AG04450 (cell line): Measurements from ENCODE around the gene TMEM45B. TPM values are rescaled to one million over a fixed set of nuclear protein-coding genes. Genes with fewer than 3 reads are reported as not detected.

ENCODE experiments used
- CTCF ChIA-PET: fragments of 300-600, 350-600 bp; formaldehyde crosslinking; extraction: SDS; loops from one replicate; lab custom pipeline; 2022; ENCODE audit warnings: antibody characterized with exemption, inconsistent platforms; lab: Charles Lee
- POLR2A ChIA-PET: fragments of 350-600 bp; formaldehyde crosslinking; extraction: SDS; loops from one replicate; lab custom pipeline; 2021; ENCODE audit warnings: antibody characterized with exemption, inconsistent platforms; lab: Yijun Ruan, JAX
- DNase-seq: peaks from one replicate; pipeline ENCODE4 v3.0.0-alpha.2; 2011; ENCODE audit warnings: low read depth, low spot score
- H3K27ac ChIP-seq: one replicate; pipeline ENCODE4 v1.5.1; 2012; ENCODE audit warnings: low read depth, low read length, control low read depth
- H3K27me3 ChIP-seq: one replicate; pipeline ENCODE4 v1.6.0; 2012; ENCODE audit warnings: low read length; ENCODE audit not compliant: control insufficient read depth, insufficient read depth
- H3K4me3 ChIP-seq: 2 replicates; pipeline ENCODE4 v1.5.1; 2011; ENCODE audit warnings: mild to moderate bottlenecking, low read depth, low read length, control low read depth
- H3K9me3 ChIP-seq: 2 replicates; pipeline ENCODE4 v1.5.1; 2012; ENCODE audit warnings: low read length; ENCODE audit not compliant: control insufficient read depth, insufficient read depth
- polyA plus RNA-seq: library from polyadenylated mRNA; depleted of rRNA; stranded (reverse); fragments of >200 nt; gene quantifications from 2 replicates; pipeline ENCODE4 v1.2.3, GENCODE V29; 2011
- TF ChIP-seq, protein P1 (sequence below): IDR thresholded peaks from 2 replicates; pipeline ENCODE4 v1.5.1; 2011; ENCODE audit warnings: low read depth, low read length, control low read depth, inconsistent platforms

The TMEM45B gene
- polyA plus RNA-seq, 1 experiment = not detected

DNA sequence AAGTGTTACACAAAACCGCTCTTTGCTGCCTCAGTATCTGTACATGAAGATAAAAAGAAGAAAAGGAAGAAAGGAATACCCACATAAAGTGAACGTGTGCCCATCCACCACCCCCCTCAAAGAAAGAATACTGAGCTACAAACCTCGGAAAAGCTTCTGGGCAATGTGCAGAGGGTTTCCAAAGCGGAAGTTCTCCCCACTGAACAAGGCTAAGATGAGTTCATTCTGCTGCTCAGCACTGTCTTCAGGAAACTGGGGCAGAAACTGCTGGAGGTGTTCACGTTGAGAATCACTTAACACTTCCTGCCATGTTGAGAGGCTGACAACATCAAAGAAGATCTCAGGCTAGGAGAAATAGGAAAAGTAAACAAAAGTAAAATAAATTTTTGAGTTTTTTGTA is 72.8 kb downstream of the TMEM45B start:
- DNase-seq = no peak
- CTCF ChIA-PET = interaction anchor here (1.3 to 1.5 kb wide), 2 partner anchors 242 to 244 kb away, joined by 4 to 6 read pairs; no protein-coding TSS in a partner anchor
- POLR2A ChIA-PET = no interaction called here

GRCh38 chr11:129894278-129895125 is 78.9 kb downstream of the TMEM45B start:
- TF ChIP-seq, protein P1, sequence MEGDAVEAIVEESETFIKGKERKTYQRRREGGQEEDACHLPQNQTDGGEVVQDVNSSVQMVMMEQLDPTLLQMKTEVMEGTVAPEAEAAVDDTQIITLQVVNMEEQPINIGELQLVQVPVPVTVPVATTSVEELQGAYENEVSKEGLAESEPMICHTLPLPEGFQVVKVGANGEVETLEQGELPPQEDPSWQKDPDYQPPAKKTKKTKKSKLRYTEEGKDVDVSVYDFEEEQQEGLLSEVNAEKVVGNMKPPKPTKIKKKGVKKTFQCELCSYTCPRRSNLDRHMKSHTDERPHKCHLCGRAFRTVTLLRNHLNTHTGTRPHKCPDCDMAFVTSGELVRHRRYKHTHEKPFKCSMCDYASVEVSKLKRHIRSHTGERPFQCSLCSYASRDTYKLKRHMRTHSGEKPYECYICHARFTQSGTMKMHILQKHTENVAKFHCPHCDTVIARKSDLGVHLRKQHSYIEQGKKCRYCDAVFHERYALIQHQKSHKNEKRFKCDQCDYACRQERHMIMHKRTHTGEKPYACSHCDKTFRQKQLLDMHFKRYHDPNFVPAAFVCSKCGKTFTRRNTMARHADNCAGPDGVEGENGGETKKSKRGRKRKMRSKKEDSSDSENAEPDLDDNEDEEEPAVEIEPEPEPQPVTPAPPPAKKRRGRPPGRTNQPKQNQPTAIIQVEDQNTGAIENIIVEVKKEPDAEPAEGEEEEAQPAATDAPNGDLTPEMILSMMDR = no peak
- Histone ChIP-seq H3K4me3 (peak overlapping the region; percentile 68), H3K27me3 (no peaks in the 10 kb centered on the region), H3K27ac (no peak overlapping the region), H3K9me3 (no peaks in the 10 kb centered on the region; the same call in 1 of the 2 replicates)
- no peak for DNase-seq
- ChIA-PET POLR2A (no interaction called here), CTCF (interaction anchor here (6.0 kb wide), 1 partner anchor 237 kb away, joined by 32 read pairs; no protein-coding TSS in a partner anchor)

More for the DNA sequence above, 72.8 kb downstream of the TMEM45B start:
- H3K27ac ChIP-seq = no peak overlapping the region
- no peak overlapping the region for H3K4me3 ChIP-seq
- H3K9me3 ChIP-seq = no peaks in the 10 kb centered on the region
- no peaks in the 10 kb centered on the region for H3K27me3 ChIP-seq
- TF ChIP-seq, protein P1 = no peak

DNA sequence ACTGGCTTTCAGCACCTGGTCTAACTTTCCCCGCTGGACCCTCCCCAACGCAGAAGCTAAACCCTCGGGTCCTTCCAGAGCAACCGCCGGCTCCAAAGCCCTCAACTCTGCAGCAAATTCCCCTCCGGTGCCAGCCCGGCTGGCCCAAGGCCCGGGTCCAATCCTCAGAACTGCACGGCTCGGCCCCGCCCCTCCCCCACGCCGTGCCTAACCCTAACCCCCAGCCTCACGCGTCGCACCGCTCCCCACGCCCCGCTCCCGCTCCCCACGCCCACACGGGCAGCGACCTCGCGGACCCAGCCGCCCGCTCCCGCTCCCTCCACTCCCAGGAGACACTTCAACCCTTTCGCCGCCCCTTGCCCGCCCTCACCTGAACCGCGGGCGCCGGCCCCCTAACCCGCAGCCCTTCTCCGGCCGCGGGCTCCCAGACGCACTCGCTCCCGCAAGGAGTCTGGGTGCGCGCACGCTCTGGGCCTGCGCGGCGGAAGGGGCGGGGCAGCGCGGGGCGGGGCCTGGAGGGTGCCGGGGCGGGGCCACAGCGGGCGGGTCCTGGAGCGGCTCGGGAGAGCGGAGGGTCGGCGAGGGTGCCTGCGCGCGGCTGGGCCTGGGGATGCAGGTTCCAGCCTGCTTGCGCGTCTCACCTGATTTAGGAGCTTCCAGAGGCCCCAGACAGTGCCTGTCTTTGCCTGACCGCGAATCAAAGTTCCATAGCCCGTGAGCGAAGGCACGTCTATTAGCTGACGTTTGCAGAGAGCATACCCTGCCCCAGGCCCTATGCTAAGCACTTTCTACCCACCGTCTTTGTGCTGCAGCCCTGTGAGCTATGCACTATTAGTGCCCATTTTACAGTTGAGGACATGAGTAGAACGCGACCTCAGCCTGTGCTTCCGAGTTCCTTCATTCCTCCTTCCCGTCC is 79.7 kb downstream of the TMEM45B start, which contains the start of gene NFRKB:
NFRKB (minus strand) TSS at position 453 of the 916 bp plus-strand sequence. CDS start 2,729 bp downstream, outside the sequence.
- POLR2A ChIA-PET = interaction anchor here (0.8 kb wide), 1 partner anchor 34 kb away, joined by 5 read pairs; no protein-coding TSS in a partner anchor
- CTCF ChIA-PET = interaction anchor here (6.0 kb wide), 1 partner anchor 236 kb away, joined by 32 read pairs; no protein-coding TSS in a partner anchor
- H3K27ac ChIP-seq = no peak within 1 kb of the TSS

GRCh38 chr11:129896062-129896461 is 80.4 kb downstream of the TMEM45B start:
- ChIA-PET POLR2A (interaction anchor here (0.8 kb wide), 1 partner anchor 34 kb away, joined by 5 read pairs; no protein-coding TSS in a partner anchor), CTCF (interaction anchor here (6.0 kb wide), 1 partner anchor 235 kb away, joined by 32 read pairs; no protein-coding TSS in a partner anchor)
- H3K27ac ChIP-seq = no peak overlapping the region

More for the DNA sequence above, 79.7 kb downstream of the TMEM45B start, which contains the start of gene NFRKB:
- DNase-seq = no peak
- TF ChIP-seq, protein P1 = no peak
- no peaks in the 10 kb centered on the region; the same call in 1 of the 2 replicates for H3K9me3 ChIP-seq
- H3K27me3 ChIP-seq = no peaks in the 10 kb centered on the region
- peak within 1 kb of the TSS; percentile 68 for H3K4me3 ChIP-seq

More at GRCh38 chr11:129896062-129896461, 80.4 kb downstream of the TMEM45B start:
- H3K9me3 ChIP-seq = no peaks in the 10 kb centered on the region; the same call in 1 of the 2 replicates
- DNase-seq = no peak
- H3K27me3 ChIP-seq = no peaks in the 10 kb centered on the region
- peak overlapping the region; percentile 68 for H3K4me3 ChIP-seq
- TF ChIP-seq, protein P1 = no peak
